ENCODE measurements around the gene SEC63.

- TF ChIP-seq NFIC (IDR thresholded peaks at IDR 0.05; ENCODE audit: borderline replicate concordance) (no peak), GABPA (IDR thresholded peaks at IDR 0.05; ENCODE audit: low read depth) (no peak), TEAD4 (IDR thresholded peaks at IDR 0.05; ENCODE audit: borderline replicate concordance, insufficient read depth) (no peak), USF2 (IDR thresholded peaks at IDR 0.05; ENCODE audit: borderline replicate concordance, low read depth, low read length) (no peak), CTCF (IDR thresholded peaks at IDR 0.05) (no peak), REST (IDR thresholded peaks at IDR 0.05; ENCODE audit: low read depth, low read length) (no peak), YY1 (IDR thresholded peaks at IDR 0.05; ENCODE audit: low read depth) (no peak), ELF1 (IDR thresholded peaks at IDR 0.05) (no peak), RFX5 (IDR thresholded peaks at IDR 0.05; ENCODE audit: low read length) (no peak), RAD21 (IDR thresholded peaks at IDR 0.05; ENCODE audit: low read length) (no peak), POLR2AphosphoS5 (IDR thresholded peaks at IDR 0.05; ENCODE audit: low read depth, low read length) (no peak)
Measured at GRCh38 chr6:107830060-107830459, 127.9 kb downstream of the SEC63 start.

Measured in SK-N-SH (cell line).